ENCODE measurements around the gene CEP350. TPM values are rescaled to one million over a fixed set of nuclear protein-coding genes. Genes with fewer than 3 reads are reported as not detected.

CEP350 gene
- polyA plus RNA-seq, 1 of the 3 experiments (the other 2 are of a cell fraction) = 2.9 TPM

DNA sequence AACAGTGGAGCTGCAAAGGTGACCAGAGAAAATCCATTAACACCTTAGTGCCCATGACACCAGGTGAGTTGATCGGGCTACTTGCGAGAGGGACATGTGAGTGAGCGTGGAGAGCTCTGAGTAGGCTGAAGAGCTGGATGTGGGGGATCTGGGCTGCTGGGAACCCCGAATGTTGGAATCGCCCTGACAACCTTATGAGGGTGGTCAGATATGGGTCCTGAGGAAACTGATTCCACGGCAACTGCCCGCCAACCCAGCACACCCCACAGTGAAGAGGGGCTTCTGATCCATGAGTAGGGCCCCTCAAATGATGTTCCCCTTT lies 199.4 kb downstream of the CEP350 start:
- no peaks in the 10 kb centered on the region for H3K36me3 ChIP-seq (replicated peaks in 1 of 2; ENCODE audit: control insufficient read depth in 1 of 2, insufficient read depth in 2 of 2, low read length in 1 of 2)
- H2AFZ ChIP-seq (ENCODE audit: low read depth) = peak overlapping the region; percentile 56
- no peaks in the 10 kb centered on the region for H3K9me2 ChIP-seq
- CTCF ChIA-PET = interaction anchor here (1.0 kb wide), 1 partner anchor 25 kb away, joined by 4 read pairs; no protein-coding TSS in a partner anchor
- peaks cover 42% of the 10 kb centered on the region for H3K79me2 ChIP-seq (ENCODE audit: insufficient read depth)
- TF ChIP-seq YY1 (IDR thresholded peaks at IDR 0.05; ENCODE audit: low read depth) (no peak), MXI1 (IDR thresholded peaks at IDR 0.05; ENCODE audit: low read depth, low read length) (no peak), GABPA (IDR thresholded peaks at IDR 0.05; ENCODE audit: low read depth) (no peak), NFIC (IDR thresholded peaks at IDR 0.05; ENCODE audit: borderline replicate concordance) (no peak), FOXM1 (IDR thresholded peaks at IDR 0.05; ENCODE audit: low read depth) (no peak), GATA2 (CRISPR knock-in tag; IDR thresholded peaks at IDR 0.05) (no peak), TEAD4 (IDR thresholded peaks at IDR 0.05; ENCODE audit: borderline replicate concordance, insufficient read depth) (no peak), ELF1 (IDR thresholded peaks at IDR 0.05) (no peak), MEF2A (IDR thresholded peaks at IDR 0.05; ENCODE audit: borderline replicate concordance, low read depth) (no peak), NRF1 (IDR thresholded peaks at IDR 0.05; ENCODE audit: low read depth, low read length) (no peak), JUND (IDR thresholded peaks at IDR 0.05) (no peak), SIN3A (IDR thresholded peaks at IDR 0.05; ENCODE audit: borderline replicate concordance, low read depth, low read length) (no peak), RCOR1 (IDR thresholded peaks at IDR 0.05; ENCODE audit: low read length) (no peak), POLR2AphosphoS5 (IDR thresholded peaks at IDR 0.05; ENCODE audit: low read depth, low read length) (no peak)
- TF ChIP-seq, protein P1, sequence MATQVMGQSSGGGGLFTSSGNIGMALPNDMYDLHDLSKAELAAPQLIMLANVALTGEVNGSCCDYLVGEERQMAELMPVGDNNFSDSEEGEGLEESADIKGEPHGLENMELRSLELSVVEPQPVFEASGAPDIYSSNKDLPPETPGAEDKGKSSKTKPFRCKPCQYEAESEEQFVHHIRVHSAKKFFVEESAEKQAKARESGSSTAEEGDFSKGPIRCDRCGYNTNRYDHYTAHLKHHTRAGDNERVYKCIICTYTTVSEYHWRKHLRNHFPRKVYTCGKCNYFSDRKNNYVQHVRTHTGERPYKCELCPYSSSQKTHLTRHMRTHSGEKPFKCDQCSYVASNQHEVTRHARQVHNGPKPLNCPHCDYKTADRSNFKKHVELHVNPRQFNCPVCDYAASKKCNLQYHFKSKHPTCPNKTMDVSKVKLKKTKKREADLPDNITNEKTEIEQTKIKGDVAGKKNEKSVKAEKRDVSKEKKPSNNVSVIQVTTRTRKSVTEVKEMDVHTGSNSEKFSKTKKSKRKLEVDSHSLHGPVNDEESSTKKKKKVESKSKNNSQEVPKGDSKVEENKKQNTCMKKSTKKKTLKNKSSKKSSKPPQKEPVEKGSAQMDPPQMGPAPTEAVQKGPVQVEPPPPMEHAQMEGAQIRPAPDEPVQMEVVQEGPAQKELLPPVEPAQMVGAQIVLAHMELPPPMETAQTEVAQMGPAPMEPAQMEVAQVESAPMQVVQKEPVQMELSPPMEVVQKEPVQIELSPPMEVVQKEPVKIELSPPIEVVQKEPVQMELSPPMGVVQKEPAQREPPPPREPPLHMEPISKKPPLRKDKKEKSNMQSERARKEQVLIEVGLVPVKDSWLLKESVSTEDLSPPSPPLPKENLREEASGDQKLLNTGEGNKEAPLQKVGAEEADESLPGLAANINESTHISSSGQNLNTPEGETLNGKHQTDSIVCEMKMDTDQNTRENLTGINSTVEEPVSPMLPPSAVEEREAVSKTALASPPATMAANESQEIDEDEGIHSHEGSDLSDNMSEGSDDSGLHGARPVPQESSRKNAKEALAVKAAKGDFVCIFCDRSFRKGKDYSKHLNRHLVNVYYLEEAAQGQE (IDR thresholded peaks at IDR 0.05; ENCODE audit: low read depth, low read length) = no peak
- TF ChIP-seq, protein P2, sequence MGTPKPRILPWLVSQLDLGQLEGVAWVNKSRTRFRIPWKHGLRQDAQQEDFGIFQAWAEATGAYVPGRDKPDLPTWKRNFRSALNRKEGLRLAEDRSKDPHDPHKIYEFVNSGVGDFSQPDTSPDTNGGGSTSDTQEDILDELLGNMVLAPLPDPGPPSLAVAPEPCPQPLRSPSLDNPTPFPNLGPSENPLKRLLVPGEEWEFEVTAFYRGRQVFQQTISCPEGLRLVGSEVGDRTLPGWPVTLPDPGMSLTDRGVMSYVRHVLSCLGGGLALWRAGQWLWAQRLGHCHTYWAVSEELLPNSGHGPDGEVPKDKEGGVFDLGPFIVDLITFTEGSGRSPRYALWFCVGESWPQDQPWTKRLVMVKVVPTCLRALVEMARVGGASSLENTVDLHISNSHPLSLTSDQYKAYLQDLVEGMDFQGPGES (IDR thresholded peaks at IDR 0.05; ENCODE audit: low read depth, low read length) = no peak
- TF ChIP-seq, protein P3, sequence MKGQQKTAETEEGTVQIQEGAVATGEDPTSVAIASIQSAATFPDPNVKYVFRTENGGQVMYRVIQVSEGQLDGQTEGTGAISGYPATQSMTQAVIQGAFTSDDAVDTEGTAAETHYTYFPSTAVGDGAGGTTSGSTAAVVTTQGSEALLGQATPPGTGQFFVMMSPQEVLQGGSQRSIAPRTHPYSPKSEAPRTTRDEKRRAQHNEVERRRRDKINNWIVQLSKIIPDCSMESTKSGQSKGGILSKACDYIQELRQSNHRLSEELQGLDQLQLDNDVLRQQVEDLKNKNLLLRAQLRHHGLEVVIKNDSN (IDR thresholded peaks at IDR 0.05; ENCODE audit: borderline replicate concordance, low read depth) = no peak
- TF ChIP-seq, protein P4, sequence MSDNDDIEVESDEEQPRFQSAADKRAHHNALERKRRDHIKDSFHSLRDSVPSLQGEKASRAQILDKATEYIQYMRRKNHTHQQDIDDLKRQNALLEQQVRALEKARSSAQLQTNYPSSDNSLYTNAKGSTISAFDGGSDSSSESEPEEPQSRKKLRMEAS (IDR thresholded peaks at IDR 0.05; ENCODE audit: low read depth) = no peak
- DNase-seq = no peak
- peak overlapping the region; percentile 76 to 95 for H3K27ac ChIP-seq (ENCODE audit: low read depth in 2 of 2, low read length in 1 of 2)
- 27% methylated on average over 6 of the region's 7 CpGs for WGBS (ENCODE audit: low lambda C conversion rate)
- POLR2A ChIA-PET = no interaction called here
- H3K4me2 ChIP-seq = peak overlapping the region; percentile 80
- peak overlapping the region; percentile 80 for H3K9ac ChIP-seq
- H4K20me1 ChIP-seq (ENCODE audit: insufficient read depth) = peaks cover 21% of the 10 kb centered on the region; the same call in 1 of the 2 replicates
- H3K4me1 ChIP-seq (ENCODE audit: control insufficient read depth in 1 of 2, insufficient read depth in 2 of 2, low read depth in 1 of 2, low read length in 1 of 2) = peaks cover 27 to 28% of the 10 kb centered on the region in 2 experiments
- H3K27me3 ChIP-seq (ENCODE audit: insufficient read depth) = no peaks in the 10 kb centered on the region
- H3K9me3 ChIP-seq = no peaks in the 10 kb centered on the region
- peak overlapping the region; percentile 49 to 72 for H3K4me3 ChIP-seq (ENCODE audit: low read depth in 2 of 2, low read length in 1 of 2)
- peaks cover 26% of the 10 kb centered on the region for H3F3A ChIP-seq (replicated peaks; ENCODE audit: insufficient read depth)

All from SK-N-SH (cell line).